ENCODE data around the gene SYCE3.

Gene SYCE3

GRCh38 chr22:50561401-50562358, 1.0 kb downstream of the SYCE3 start:
- Histone ChIP-seq H3K4me3 (ENCODE audit: low read depth, low read length) (no peak overlapping the region), H3K9me3 (ENCODE audit: control insufficient read depth, insufficient read depth, low read length) (no peaks in the 10 kb centered on the region), H3K27me3 (ENCODE audit: control insufficient read depth, insufficient read depth, low read length) (peaks cover 7% of the 10 kb centered on the region; the same call in 1 of the 2 replicates), H3K9ac (ENCODE audit: low read depth, low read length) (no peak overlapping the region), H3K27ac (ENCODE audit: low read depth, low read length) (no peak overlapping the region), H3K36me3 (ENCODE audit: control insufficient read depth, insufficient read depth, low read length) (no peaks in the 10 kb centered on the region), H3K4me1 (ENCODE audit: control insufficient read depth, insufficient read depth, low read length) (no peaks in the 10 kb centered on the region)

- no peak overlapping the region for H3K9ac ChIP-seq (ENCODE audit: low read depth, low read length)
- peaks cover 7% of the 10 kb centered on the region; the same call in 1 of the 2 replicates for H3K27me3 ChIP-seq (ENCODE audit: control insufficient read depth, insufficient read depth, low read length)
- no peaks in the 10 kb centered on the region for H3K9me3 ChIP-seq (ENCODE audit: control insufficient read depth, insufficient read depth, low read length)
- H3K36me3 ChIP-seq (ENCODE audit: control insufficient read depth, insufficient read depth, low read length): no peaks in the 10 kb centered on the region
- no peak overlapping the region for H3K4me3 ChIP-seq (ENCODE audit: low read depth, low read length)
- 0 out of 2 replicates have a peak, but pooled peaks cover 3% of the 10 kb centered on the region for H3K4me1 ChIP-seq (ENCODE audit: control insufficient read depth, insufficient read depth, low read length)
- H3K27ac ChIP-seq (ENCODE audit: low read depth, low read length): no peak overlapping the region
These were observed 2.7 kb downstream of the SYCE3 start for GRCh38 chr22:50560034-50560433.

GRCh38 chr22:50556703-50557102, 6.0 kb downstream of the SYCE3 start:
- H3K4me1 ChIP-seq (ENCODE audit: control insufficient read depth, insufficient read depth, low read length): 0 out of 2 replicates have a peak, but pooled peaks cover 3% of the 10 kb centered on the region
- H3K36me3 ChIP-seq (ENCODE audit: control insufficient read depth, insufficient read depth, low read length): no peaks in the 10 kb centered on the region
- no peak overlapping the region for H3K27ac ChIP-seq (ENCODE audit: low read depth, low read length)
- H3K9me3 ChIP-seq (ENCODE audit: control insufficient read depth, insufficient read depth, low read length): no peaks in the 10 kb centered on the region
- no peaks in the 10 kb centered on the region for H3K27me3 ChIP-seq (ENCODE audit: control insufficient read depth, insufficient read depth, low read length)
- no peak overlapping the region for H3K9ac ChIP-seq (ENCODE audit: low read depth, low read length)
- no peak overlapping the region for H3K4me3 ChIP-seq (ENCODE audit: low read depth, low read length)

GRCh38 chr22:50553310-50553709, 9.4 kb downstream of the SYCE3 start:
- Histone ChIP-seq H3K4me3 (ENCODE audit: low read depth, low read length) (no peak overlapping the region), H3K36me3 (ENCODE audit: control insufficient read depth, insufficient read depth, low read length) (no peaks in the 10 kb centered on the region), H3K4me1 (ENCODE audit: control insufficient read depth, insufficient read depth, low read length) (0 out of 2 replicates have a peak, but pooled peaks cover 3% of the 10 kb centered on the region), H3K27ac (ENCODE audit: low read depth, low read length) (no peak overlapping the region), H3K27me3 (ENCODE audit: control insufficient read depth, insufficient read depth, low read length) (no peaks in the 10 kb centered on the region), H3K9ac (ENCODE audit: low read depth, low read length) (no peak overlapping the region), H3K9me3 (ENCODE audit: control insufficient read depth, insufficient read depth, low read length) (no peaks in the 10 kb centered on the region)

- no peaks in the 10 kb centered on the region for H3K27me3 ChIP-seq (ENCODE audit: control insufficient read depth, insufficient read depth, low read length)
- no peak overlapping the region for H3K4me3 ChIP-seq (ENCODE audit: low read depth, low read length)
- 0 out of 2 replicates have a peak, but pooled peaks cover 3% of the 10 kb centered on the region for H3K4me1 ChIP-seq (ENCODE audit: control insufficient read depth, insufficient read depth, low read length)
- H3K9me3 ChIP-seq (ENCODE audit: control insufficient read depth, insufficient read depth, low read length): no peaks in the 10 kb centered on the region
- no peaks in the 10 kb centered on the region for H3K36me3 ChIP-seq (ENCODE audit: control insufficient read depth, insufficient read depth, low read length)
- H3K27ac ChIP-seq (ENCODE audit: low read depth, low read length): no peak overlapping the region
- no peak overlapping the region for H3K9ac ChIP-seq (ENCODE audit: low read depth, low read length)
These were observed 11.5 kb downstream of the SYCE3 start for GRCh38 chr22:50551160-50551752.

- Histone ChIP-seq H3K4me1 (ENCODE audit: control insufficient read depth, insufficient read depth, low read length) (0 out of 2 replicates have a peak, but pooled peaks cover 3% of the 10 kb centered on the region), H3K36me3 (ENCODE audit: control insufficient read depth, insufficient read depth, low read length) (no peaks in the 10 kb centered on the region), H3K4me3 (ENCODE audit: low read depth, low read length) (no peak overlapping the region), H3K27me3 (ENCODE audit: control insufficient read depth, insufficient read depth, low read length) (peaks cover 5% of the 10 kb centered on the region), H3K27ac (ENCODE audit: low read depth, low read length) (no peak overlapping the region), H3K9me3 (ENCODE audit: control insufficient read depth, insufficient read depth, low read length) (no peaks in the 10 kb centered on the region), H3K9ac (ENCODE audit: low read depth, low read length) (no peak overlapping the region)
These were observed 12.3 kb downstream of the SYCE3 start for GRCh38 chr22:50550395-50550794.

- Histone ChIP-seq H3K4me1 (ENCODE audit: control insufficient read depth, insufficient read depth, low read length) (peaks cover 4% of the 10 kb centered on the region; the same call in 1 of the 2 replicates), H3K27ac (ENCODE audit: low read depth, low read length) (no peak overlapping the region), H3K27me3 (ENCODE audit: control insufficient read depth, insufficient read depth, low read length) (peaks cover 16% of the 10 kb centered on the region), H3K9ac (ENCODE audit: low read depth, low read length) (no peak overlapping the region), H3K9me3 (ENCODE audit: control insufficient read depth, insufficient read depth, low read length) (no peaks in the 10 kb centered on the region), H3K4me3 (ENCODE audit: low read depth, low read length) (no peak overlapping the region), H3K36me3 (ENCODE audit: control insufficient read depth, insufficient read depth, low read length) (no peaks in the 10 kb centered on the region)
These were observed 13.6 kb downstream of the SYCE3 start for GRCh38 chr22:50548921-50549790.

GRCh38 chr22:50548040-50548920, 14.4 kb downstream of the SYCE3 start:
- Histone ChIP-seq H3K4me3 (ENCODE audit: low read depth, low read length) (no peak overlapping the region), H3K27me3 (ENCODE audit: control insufficient read depth, insufficient read depth, low read length) (peaks cover 16% of the 10 kb centered on the region), H3K4me1 (ENCODE audit: control insufficient read depth, insufficient read depth, low read length) (peaks cover 4% of the 10 kb centered on the region; the same call in 1 of the 2 replicates), H3K36me3 (ENCODE audit: control insufficient read depth, insufficient read depth, low read length) (no peaks in the 10 kb centered on the region), H3K27ac (ENCODE audit: low read depth, low read length) (no peak overlapping the region), H3K9ac (ENCODE audit: low read depth, low read length) (no peak overlapping the region), H3K9me3 (ENCODE audit: control insufficient read depth, insufficient read depth, low read length) (no peaks in the 10 kb centered on the region)

GRCh38 chr22:50547263-50547985, 15.3 kb downstream of the SYCE3 start:
- Histone ChIP-seq H3K4me1 (ENCODE audit: control insufficient read depth, insufficient read depth, low read length) (peaks cover 4% of the 10 kb centered on the region; the same call in 1 of the 2 replicates), H3K4me3 (ENCODE audit: low read depth, low read length) (no peak overlapping the region), H3K27me3 (ENCODE audit: control insufficient read depth, insufficient read depth, low read length) (peaks cover 16% of the 10 kb centered on the region), H3K36me3 (ENCODE audit: control insufficient read depth, insufficient read depth, low read length) (no peaks in the 10 kb centered on the region), H3K9ac (ENCODE audit: low read depth, low read length) (no peak overlapping the region), H3K9me3 (ENCODE audit: control insufficient read depth, insufficient read depth, low read length) (no peaks in the 10 kb centered on the region), H3K27ac (ENCODE audit: low read depth, low read length) (no peak overlapping the region)

All from HUES48 (cell line).